NT2/D1 (cell line): Measurements from ENCODE around the gene MCTP1.

ENCODE experiments used
- SUZ12 ChIP-seq: IDR thresholded peaks from 2 replicates; pipeline ENCODE4 v1.6.1; 2011; ENCODE audit not compliant: insufficient read length, insufficient read depth; ENCODE audit errors: extremely low read depth
- YY1 ChIP-seq: IDR thresholded peaks from 2 replicates; pipeline ENCODE4 v1.6.1; 2011; ENCODE audit not compliant: insufficient read length, insufficient read depth

DNA sequence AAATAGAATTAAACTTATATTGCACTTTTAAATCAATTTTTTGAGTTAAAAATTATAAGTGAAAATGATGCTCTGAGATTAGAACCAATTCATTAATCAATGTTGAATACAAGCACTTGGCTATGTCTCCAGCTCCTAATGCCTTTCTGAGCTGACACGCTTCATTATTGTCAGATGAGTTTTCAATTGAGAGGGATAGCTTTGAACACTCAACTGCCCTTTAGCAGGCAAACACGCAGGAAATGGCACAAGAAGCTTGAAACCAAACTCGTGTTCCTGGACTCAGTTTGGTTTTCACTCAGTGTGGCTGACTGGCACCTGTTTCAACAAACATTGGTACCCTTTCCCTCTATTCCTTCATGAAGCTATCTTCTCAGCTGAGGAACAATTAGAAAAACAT, 109.8 kb downstream of the MCTP1 start:
- no peak for TF ChIP-seq YY1
- TF ChIP-seq SUZ12 = no peak
